RPMI8226 (cell line): ENCODE measurements around the gene FAM83D.

Source experiments
- DNase-seq: peaks from one replicate; pipeline ENCODE4 v3.0.0-alpha.2; 2015

Gene FAM83D

GRCh38 chr20:38926142-38926933 is at the start of gene FAM83D:
TSS of gene FAM83D (plus strand) at chr20:38926417. CDS start at chr20:38926443, 26 bp downstream.
- DNase-seq = peak; percentile 99

GRCh38 chr20:38877483-38877882 is 48.7 kb upstream of the FAM83D start:
- no peak for DNase-seq

GRCh38 chr20:38878866-38879265 is 47.4 kb upstream of the FAM83D start:
- no peak for DNase-seq

- no peak for DNase-seq
Measured at GRCh38 chr20:38880952-38881735, 45.1 kb upstream of the FAM83D start.

- DNase-seq = no peak
Measured at GRCh38 chr20:38881806-38882440, 44.3 kb upstream of the FAM83D start.

- no peak for DNase-seq
Measured at GRCh38 chr20:38882600-38882999, 43.6 kb upstream of the FAM83D start.

- no peak for DNase-seq
Measured at GRCh38 chr20:38883081-38883980, 42.9 kb upstream of the FAM83D start.

GRCh38 chr20:38883981-38884733 is 42.1 kb upstream of the FAM83D start:
- DNase-seq = no peak

GRCh38 chr20:38885357-38885756 is 40.9 kb upstream of the FAM83D start:
- DNase-seq = no peak

- no peak for DNase-seq
Measured at GRCh38 chr20:38888059-38888831, 38.0 kb upstream of the FAM83D start.

- DNase-seq = no peak
Measured at GRCh38 chr20:38889050-38889449, 37.2 kb upstream of the FAM83D start.

GRCh38 chr20:38889792-38890496 is 36.3 kb upstream of the FAM83D start:
- DNase-seq = no peak

- DNase-seq = no peak
Measured at GRCh38 chr20:38890497-38890818, 35.8 kb upstream of the FAM83D start.

GRCh38 chr20:38892091-38892981 is 33.9 kb upstream of the FAM83D start:
- DNase-seq = no peak

GRCh38 chr20:38893056-38893564 is 33.1 kb upstream of the FAM83D start:
- no peak for DNase-seq

- peak; percentile 79 for DNase-seq
Measured at GRCh38 chr20:38893565-38894090, 32.6 kb upstream of the FAM83D start.

GRCh38 chr20:38894091-38894847 is 31.9 kb upstream of the FAM83D start:
- peak; percentile 33 for DNase-seq
